Islet precursor cell (in vitro differentiated cells): ENCODE measurements around the gene SFXN2.
"Not testable (repeated sequence)": the region's sequence is repeated elsewhere in the genome, so short reads cannot be mapped to it uniquely, and the experiment has no call there.

Source experiments
- DNase-seq: peaks from one replicate; pipeline ENCODE4 v3.0.0-alpha.2; 2018

Gene SFXN2

GRCh38 chr10:102681696-102682095 lies 32.7 kb upstream of the SFXN2 start:
- no peak for DNase-seq

GRCh38 chr10:102682416-102682815 lies 32.0 kb upstream of the SFXN2 start:
- no peak for DNase-seq

- DNase-seq, result no peak
Measured at GRCh38 chr10:102682981-102683380, 31.5 kb upstream of the SFXN2 start.

- no peak for DNase-seq
Measured at GRCh38 chr10:102683736-102684135, 30.7 kb upstream of the SFXN2 start.

GRCh38 chr10:102691285-102692066 lies 23.0 kb upstream of the SFXN2 start:
- no peak for DNase-seq

GRCh38 chr10:102695401-102695800 lies 19.0 kb upstream of the SFXN2 start:
- not testable (repeated sequence) for DNase-seq

- DNase-seq, result no peak
Measured at GRCh38 chr10:102696736-102697135, 17.7 kb upstream of the SFXN2 start.

- DNase-seq, result no peak
Measured at GRCh38 chr10:102698894-102699293, 15.5 kb upstream of the SFXN2 start.

GRCh38 chr10:102701272-102701671 lies 13.2 kb upstream of the SFXN2 start:
- DNase-seq, result no peak

- no peak for DNase-seq
Measured at GRCh38 chr10:102701796-102702195, 12.6 kb upstream of the SFXN2 start.

GRCh38 chr10:102702742-102703141 lies 11.7 kb upstream of the SFXN2 start:
- no peak for DNase-seq

GRCh38 chr10:102704915-102705314 lies 9.5 kb upstream of the SFXN2 start:
- DNase-seq, result no peak

GRCh38 chr10:102705531-102705930 lies 8.9 kb upstream of the SFXN2 start:
- no peak for DNase-seq

- no peak for DNase-seq
Measured at GRCh38 chr10:102710609-102711008, 3.8 kb upstream of the SFXN2 start.

GRCh38 chr10:102712089-102712488 lies 2.3 kb upstream of the SFXN2 start:
- no peak for DNase-seq

- no peak for DNase-seq
Measured at GRCh38 chr10:102712843-102713538, 1.4 kb upstream of the SFXN2 start.

GRCh38 chr10:102713539-102713813 lies 960 bp upstream of the SFXN2 start:
- DNase-seq, result no peak

- peak; percentile 100 for DNase-seq
Measured at GRCh38 chr10:102713814-102714620, 419 bp upstream of the SFXN2 start, which contains the start of gene ARL3. Gene ARL3 (minus strand): TSS chr10:102714397. CDS start chr10:102714275, 122 bp downstream.

GRCh38 chr10:102715880-102716279 lies 1.4 kb downstream of the SFXN2 start:
- no peak for DNase-seq

- DNase-seq, result not testable (repeated sequence)
Measured at GRCh38 chr10:102716900-102717565, 2.6 kb downstream of the SFXN2 start.

GRCh38 chr10:102718220-102718619 lies 3.8 kb downstream of the SFXN2 start:
- peak; percentile 96 for DNase-seq

GRCh38 chr10:102720337-102720736 lies 5.9 kb downstream of the SFXN2 start:
- DNase-seq, result no peak

GRCh38 chr10:102720775-102721301 lies 6.4 kb downstream of the SFXN2 start:
- no peak for DNase-seq
